ENCODE measurements around the gene GRK5. TPM values are rescaled to one million over a fixed set of nuclear protein-coding genes. Genes with fewer than 3 reads are reported as not detected.

The GRK5 gene
- total and polyA plus RNA-seq, 4 donors = 18.5 to 43.1 (median 40.3) TPM

DNA sequence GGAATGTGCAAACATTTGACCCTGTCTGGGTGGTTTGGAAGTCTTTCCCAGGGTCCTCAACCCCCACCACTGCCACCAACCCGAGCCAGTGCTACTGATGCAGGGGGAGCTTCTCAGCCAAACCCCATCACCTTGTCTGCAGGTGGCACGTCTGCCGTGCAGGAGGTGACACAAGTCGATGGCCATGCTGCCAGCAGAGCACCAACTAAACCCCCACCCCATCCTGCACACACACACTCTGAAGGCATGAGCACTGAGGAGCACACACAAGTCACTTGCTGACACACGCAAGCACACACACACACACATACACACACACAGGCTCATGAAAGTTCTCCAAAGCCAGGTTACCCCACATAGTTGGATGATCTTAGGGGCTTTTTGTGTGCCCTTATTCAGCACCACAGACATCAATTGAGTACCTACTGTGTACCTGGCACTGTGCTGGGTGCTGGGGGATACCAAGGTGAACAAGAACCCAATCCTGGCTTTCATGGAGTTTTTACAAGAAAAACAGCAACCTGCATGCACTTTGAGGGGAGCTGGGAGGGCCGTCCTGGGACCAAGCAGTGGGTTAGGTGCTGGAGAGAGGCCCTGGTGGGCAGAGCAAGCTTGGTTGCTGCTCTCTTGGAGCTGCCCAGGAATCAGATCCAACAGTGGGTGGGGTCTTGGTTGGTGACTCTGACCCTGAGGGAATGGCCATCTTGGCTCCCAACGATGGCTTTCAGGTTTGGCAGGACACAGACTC is 216.3 kb downstream of the GRK5 start:
- Histone ChIP-seq H3K4me3 (no peak overlapping the region), H3K4me1 (ENCODE audit: control insufficient read depth in 5 of 5, insufficient read depth in 5 of 5, low read length in 5 of 5) (peaks cover 0 to 20% (median 2%) of the 10 kb centered on the region in 5 donors), H3K36me3 (ENCODE audit: control insufficient read depth in 4 of 4, insufficient read depth in 4 of 4, low read length in 4 of 4) (peaks cover 0 to 42% (median 27%) of the 10 kb centered on the region in 4 donors), H3K9ac (ENCODE audit: insufficient read depth in 1 of 2, low read length in 2 of 2) (no peak overlapping the region), H3K27ac (ENCODE audit: low read depth in 1 of 2, low read length in 1 of 2) (no peak overlapping the region), H3K9me3 (ENCODE audit: control insufficient read depth in 4 of 4, insufficient read depth in 3 of 4, low read length in 3 of 4) (peaks cover 0 to 14% (median 0%) of the 10 kb centered on the region in 4 donors), H3K27me3 (ENCODE audit: control insufficient read depth in 3 of 3, insufficient read depth in 3 of 3, low read length in 2 of 3) (no peaks in the 10 kb centered on the region)
- ATAC-seq (ENCODE audit: insufficient read depth, low FRiP score) (peak; percentile 10), DNase-seq (peak in 2 of 3 donors; percentile 43 to 57)
- 72 to 80% methylated on average over 7 of the region's 7 CpGs for WGBS, 2 donors
- TF ChIP-seq, protein P1, sequence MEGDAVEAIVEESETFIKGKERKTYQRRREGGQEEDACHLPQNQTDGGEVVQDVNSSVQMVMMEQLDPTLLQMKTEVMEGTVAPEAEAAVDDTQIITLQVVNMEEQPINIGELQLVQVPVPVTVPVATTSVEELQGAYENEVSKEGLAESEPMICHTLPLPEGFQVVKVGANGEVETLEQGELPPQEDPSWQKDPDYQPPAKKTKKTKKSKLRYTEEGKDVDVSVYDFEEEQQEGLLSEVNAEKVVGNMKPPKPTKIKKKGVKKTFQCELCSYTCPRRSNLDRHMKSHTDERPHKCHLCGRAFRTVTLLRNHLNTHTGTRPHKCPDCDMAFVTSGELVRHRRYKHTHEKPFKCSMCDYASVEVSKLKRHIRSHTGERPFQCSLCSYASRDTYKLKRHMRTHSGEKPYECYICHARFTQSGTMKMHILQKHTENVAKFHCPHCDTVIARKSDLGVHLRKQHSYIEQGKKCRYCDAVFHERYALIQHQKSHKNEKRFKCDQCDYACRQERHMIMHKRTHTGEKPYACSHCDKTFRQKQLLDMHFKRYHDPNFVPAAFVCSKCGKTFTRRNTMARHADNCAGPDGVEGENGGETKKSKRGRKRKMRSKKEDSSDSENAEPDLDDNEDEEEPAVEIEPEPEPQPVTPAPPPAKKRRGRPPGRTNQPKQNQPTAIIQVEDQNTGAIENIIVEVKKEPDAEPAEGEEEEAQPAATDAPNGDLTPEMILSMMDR (IDR thresholded peaks at IDR 0.05; ENCODE audit: control extremely low read depth, extremely low read depth) = no peak

GRCh38 chr10:119424258-119424975 is 217.0 kb downstream of the GRK5 start:
- WGBS, 2 donors = 79 to 90% methylated on average over 6 of the region's 6 CpGs
- DNase-seq (no peak), ATAC-seq (ENCODE audit: insufficient read depth, low FRiP score) (no peak)
- Histone ChIP-seq H3K4me3 (no peak overlapping the region), H3K9me3 (ENCODE audit: control insufficient read depth in 4 of 4, insufficient read depth in 3 of 4, low read length in 3 of 4) (peaks cover 0 to 14% (median 0%) of the 10 kb centered on the region in 4 donors), H3K4me1 (ENCODE audit: control insufficient read depth in 5 of 5, insufficient read depth in 5 of 5, low read length in 5 of 5) (peaks cover 0 to 20% (median 2%) of the 10 kb centered on the region in 5 donors), H3K9ac (ENCODE audit: insufficient read depth in 1 of 2, low read length in 2 of 2) (no peak overlapping the region), H3K36me3 (ENCODE audit: control insufficient read depth in 4 of 4, insufficient read depth in 4 of 4, low read length in 4 of 4) (peaks cover 0 to 45% (median 31%) of the 10 kb centered on the region in 4 donors), H3K27ac (ENCODE audit: low read depth in 1 of 2, low read length in 1 of 2) (no peak overlapping the region), H3K27me3 (ENCODE audit: control insufficient read depth in 3 of 3, insufficient read depth in 3 of 3, low read length in 2 of 3) (no peaks in the 10 kb centered on the region)
- TF ChIP-seq, protein P1 (IDR thresholded peaks at IDR 0.05; ENCODE audit: control extremely low read depth, extremely low read depth) = no peak

GRCh38 chr10:119425102-119425880 is 217.9 kb downstream of the GRK5 start:
- Histone ChIP-seq H3K4me1 (ENCODE audit: control insufficient read depth in 5 of 5, insufficient read depth in 5 of 5, low read length in 5 of 5) (peaks cover 0 to 20% (median 2%) of the 10 kb centered on the region in 5 donors), H3K9me3 (ENCODE audit: control insufficient read depth in 4 of 4, insufficient read depth in 3 of 4, low read length in 3 of 4) (peaks cover 0 to 14% (median 0%) of the 10 kb centered on the region in 4 donors), H3K36me3 (ENCODE audit: control insufficient read depth in 4 of 4, insufficient read depth in 4 of 4, low read length in 4 of 4) (peaks cover 0 to 48% (median 35%) of the 10 kb centered on the region in 4 donors), H3K27me3 (ENCODE audit: control insufficient read depth in 3 of 3, insufficient read depth in 3 of 3, low read length in 2 of 3) (no peaks in the 10 kb centered on the region), H3K27ac (ENCODE audit: low read depth in 1 of 2, low read length in 1 of 2) (no peak overlapping the region), H3K9ac (ENCODE audit: insufficient read depth in 1 of 2, low read length in 2 of 2) (no peak overlapping the region), H3K4me3 (no peak overlapping the region)
- TF ChIP-seq, protein P1 (IDR thresholded peaks at IDR 0.05; ENCODE audit: control extremely low read depth, extremely low read depth) = no peak
- ATAC-seq (ENCODE audit: insufficient read depth, low FRiP score) (no peak), DNase-seq (no peak)
- 72 to 86% methylated on average over 11 of the region's 11 CpGs for WGBS, 2 donors

Data from lung (tissue), 12 donors.